Activated T-cell treated with anti-CD3 and anti-CD28 coated beads, Interleukin-2, amount 50 U/mL, for 24 hours (primary cell): ENCODE measurements around the gene ATP13A2.

Experiments used
- DNase-seq: peaks from one replicate; pipeline ENCODE4 v3.0.0-alpha.2; 2020
- H3K27ac Mint-ChIP-seq: 2 replicates; pipeline ENCODE4 v1.8.0; 2020; ENCODE audit warnings: mild to moderate bottlenecking, mixed read lengths
- H3K27me3 Mint-ChIP-seq: 2 replicates; pipeline ENCODE4 v1.8.0; 2020; ENCODE audit warnings: mixed read lengths
- H3K36me3 Mint-ChIP-seq: 2 replicates; pipeline ENCODE4 v1.8.0; 2020; ENCODE audit warnings: low read depth, mixed read lengths
- H3K4me1 Mint-ChIP-seq: 2 replicates; pipeline ENCODE4 v1.8.0; 2020; ENCODE audit warnings: low read depth, mixed read lengths
- H3K4me3 Mint-ChIP-seq: 2 replicates; pipeline ENCODE4 v1.8.0; 2020; ENCODE audit warnings: mild to moderate bottlenecking, moderate library complexity, mixed read lengths
- H3K9me3 Mint-ChIP-seq: 2 replicates; pipeline ENCODE4 v1.8.0; 2020; ENCODE audit warnings: mixed read lengths

ATP13A2 gene

DNA sequence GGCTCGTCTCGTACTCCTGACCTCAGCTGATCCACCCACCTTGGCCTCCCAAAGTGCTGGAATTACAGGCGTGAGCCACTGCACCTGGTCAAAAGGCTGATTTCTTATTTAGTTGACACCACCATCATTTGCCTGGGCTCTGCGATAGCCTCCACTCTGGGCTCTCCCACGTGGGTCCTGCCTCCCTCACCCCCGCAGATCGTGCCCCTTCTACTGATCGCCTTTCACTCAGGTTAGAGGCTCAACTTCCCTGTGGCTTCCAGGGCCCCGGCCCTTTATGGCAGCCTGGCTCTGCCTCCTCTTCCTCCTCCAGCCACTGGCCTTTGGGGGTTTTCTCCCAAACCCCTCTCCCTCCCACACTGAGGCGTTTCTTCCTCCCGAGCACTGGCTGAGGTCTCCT lies 28.8 kb downstream of the ATP13A2 start:
- peaks cover 16% of the 10 kb centered on the region for H3K36me3 Mint-ChIP-seq
- no peaks in the 10 kb centered on the region for H3K9me3 Mint-ChIP-seq
- peaks cover 29% of the 10 kb centered on the region for H3K27me3 Mint-ChIP-seq
- no peak overlapping the region for H3K27ac Mint-ChIP-seq
- H3K4me3 Mint-ChIP-seq, result no peak overlapping the region
- no peak for DNase-seq
- H3K4me1 Mint-ChIP-seq, result peaks cover 7% of the 10 kb centered on the region

GRCh38 chr1:16981269-16981849 lies 30.4 kb downstream of the ATP13A2 start:
- peaks cover 29% of the 10 kb centered on the region for H3K27me3 Mint-ChIP-seq
- peak overlapping the region; percentile 20 for H3K27ac Mint-ChIP-seq
- H3K9me3 Mint-ChIP-seq, result no peaks in the 10 kb centered on the region
- no peak for DNase-seq
- peak overlapping the region; percentile 23 for H3K4me3 Mint-ChIP-seq
- H3K4me1 Mint-ChIP-seq, result peaks cover 7% of the 10 kb centered on the region
- peaks cover 6% of the 10 kb centered on the region for H3K36me3 Mint-ChIP-seq

DNA sequence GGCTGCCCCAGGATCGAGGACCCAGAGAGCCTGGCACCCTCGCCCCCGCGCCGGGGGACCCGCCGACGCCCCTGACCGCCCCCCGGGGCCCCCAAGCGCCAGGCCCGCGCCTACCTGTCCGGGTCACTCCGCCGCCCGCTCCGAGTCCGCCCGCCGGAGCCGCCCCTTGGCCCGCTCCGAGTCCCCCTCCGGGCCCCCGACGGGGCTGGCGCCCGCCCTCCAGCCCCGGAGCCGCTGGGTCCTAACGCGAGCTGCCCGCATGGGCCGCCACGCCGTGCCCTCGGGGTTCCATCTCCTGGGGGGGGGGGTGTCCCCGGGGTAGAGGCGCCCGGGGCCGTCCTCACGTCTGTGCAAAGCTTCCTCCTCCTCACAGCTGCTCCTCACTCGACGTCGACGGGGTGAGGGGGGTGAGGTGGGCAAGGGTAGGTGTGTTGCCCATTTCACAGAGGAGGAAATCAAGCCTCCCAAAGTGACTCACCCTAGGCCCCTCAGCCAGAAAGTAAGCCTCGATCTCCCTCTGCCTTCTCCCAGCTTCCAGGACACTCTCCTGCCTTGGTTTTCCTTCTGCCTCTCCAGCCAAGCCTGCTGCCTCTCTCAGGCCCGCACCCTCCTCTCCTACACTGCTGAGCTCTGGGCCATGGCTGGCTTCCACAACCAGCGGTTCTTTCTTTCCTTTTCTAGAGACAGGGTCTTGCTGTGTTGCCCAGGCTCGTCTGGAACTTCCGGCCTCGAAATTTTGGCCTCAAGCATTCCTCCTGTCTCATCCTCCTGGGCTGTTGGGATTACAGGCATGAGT lies 31.1 kb downstream of the ATP13A2 start, which contains the start of gene MFAP2:
Gene MFAP2 (minus strand): TSS at position 148 of the 796 bp plus-strand sequence. CDS start 2,347 bp downstream, outside the sequence.
- H3K27me3 Mint-ChIP-seq, result peaks cover 29% of the 10 kb centered on the region
- peak; percentile 40 for DNase-seq
- H3K27ac Mint-ChIP-seq, result peak within 1 kb of the TSS; percentile 20
- H3K36me3 Mint-ChIP-seq, result peaks cover 3% of the 10 kb centered on the region
- H3K9me3 Mint-ChIP-seq, result no peaks in the 10 kb centered on the region
- H3K4me3 Mint-ChIP-seq, result peak within 1 kb of the TSS; percentile 23
- H3K4me1 Mint-ChIP-seq, result peaks cover 7% of the 10 kb centered on the region

DNA sequence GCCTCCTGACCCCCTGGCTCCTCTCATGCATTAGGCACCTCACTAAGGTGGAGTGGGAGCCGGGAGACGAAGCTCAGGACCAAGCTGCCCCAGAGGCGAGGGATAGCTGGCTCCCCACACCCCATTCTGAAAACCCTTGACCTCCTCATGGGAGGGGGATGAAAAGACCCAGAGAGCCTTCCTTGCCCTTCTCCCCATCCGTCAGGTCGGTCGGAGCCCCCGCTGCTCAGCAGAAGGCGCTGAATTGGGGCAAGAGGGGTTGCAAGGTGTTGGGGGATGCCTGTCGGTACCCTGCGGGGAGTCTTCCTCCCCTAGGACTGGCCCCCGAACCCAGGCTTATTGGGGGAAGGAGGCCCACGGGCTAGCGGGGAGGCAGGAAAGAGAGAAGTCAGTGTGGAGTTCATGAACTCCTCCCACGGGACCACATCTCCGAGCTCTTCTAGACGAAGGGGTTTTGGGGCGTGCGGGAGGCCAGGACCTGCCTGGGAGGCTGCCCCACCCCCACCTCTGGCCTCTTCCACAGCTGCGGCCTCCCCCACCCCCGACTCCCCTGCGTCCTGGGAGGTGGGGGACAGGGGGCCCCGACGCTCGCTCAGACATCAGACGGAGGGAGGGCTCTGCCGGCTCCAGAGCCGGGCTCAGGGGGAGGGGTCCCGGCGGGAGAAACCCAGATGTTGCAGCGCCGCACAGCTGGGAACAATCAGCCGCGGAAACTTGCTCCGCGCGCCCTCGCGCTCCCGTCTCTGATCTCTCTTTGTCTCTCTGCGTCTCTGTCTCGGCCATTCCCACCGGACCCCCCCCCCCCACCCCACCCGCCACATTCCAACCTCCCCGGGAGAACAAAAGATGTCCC lies 32.0 kb downstream of the ATP13A2 start:
- no peak overlapping the region for H3K27ac Mint-ChIP-seq
- DNase-seq, result no peak
- peak overlapping the region; percentile 6 for H3K4me3 Mint-ChIP-seq
- peaks cover 29% of the 10 kb centered on the region for H3K27me3 Mint-ChIP-seq
- no peaks in the 10 kb centered on the region for H3K36me3 Mint-ChIP-seq
- H3K4me1 Mint-ChIP-seq, result peaks cover 7% of the 10 kb centered on the region
- no peaks in the 10 kb centered on the region for H3K9me3 Mint-ChIP-seq

- Mint-ChIP-seq H3K4me1 (peaks cover 7% of the 10 kb centered on the region), H3K36me3 (no peaks in the 10 kb centered on the region), H3K27me3 (peaks cover 29% of the 10 kb centered on the region), H3K4me3 (no peak overlapping the region), H3K9me3 (no peaks in the 10 kb centered on the region), H3K27ac (no peak overlapping the region)
- DNase-seq, result no peak
These were observed 32.9 kb downstream of the ATP13A2 start for GRCh38 chr1:16978567-16979474.

DNA sequence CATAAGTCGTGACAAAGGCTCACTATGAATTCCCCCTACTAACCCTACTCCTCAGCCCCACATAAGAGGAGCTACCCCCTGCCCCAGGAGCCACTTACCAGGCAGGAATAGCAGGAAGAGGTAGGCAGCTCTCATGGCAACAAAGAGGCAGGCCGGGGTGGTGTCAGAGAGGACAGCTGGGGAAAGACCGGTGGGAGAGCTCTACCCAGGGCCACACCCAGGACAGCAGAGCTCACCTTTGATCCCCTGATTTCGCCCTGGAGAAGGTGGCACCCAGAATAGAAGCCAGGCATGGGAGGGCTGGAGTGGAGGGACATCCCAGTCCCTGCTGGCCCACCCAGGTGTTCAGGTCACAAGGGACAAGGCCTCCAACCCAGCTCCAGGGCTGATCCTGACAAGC lies 33.6 kb downstream of the ATP13A2 start:
- H3K27ac Mint-ChIP-seq, result no peak overlapping the region
- no peaks in the 10 kb centered on the region for H3K36me3 Mint-ChIP-seq
- H3K4me1 Mint-ChIP-seq, result peaks cover 7% of the 10 kb centered on the region
- DNase-seq, result no peak
- no peak overlapping the region for H3K4me3 Mint-ChIP-seq
- H3K27me3 Mint-ChIP-seq, result peaks cover 26% of the 10 kb centered on the region
- H3K9me3 Mint-ChIP-seq, result no peaks in the 10 kb centered on the region

GRCh38 chr1:16977377-16977776 lies 34.4 kb downstream of the ATP13A2 start:
- no peak overlapping the region for H3K4me3 Mint-ChIP-seq
- peaks cover 7% of the 10 kb centered on the region for H3K4me1 Mint-ChIP-seq
- H3K27me3 Mint-ChIP-seq, result peaks cover 22% of the 10 kb centered on the region
- H3K36me3 Mint-ChIP-seq, result no peaks in the 10 kb centered on the region
- H3K9me3 Mint-ChIP-seq, result no peaks in the 10 kb centered on the region
- H3K27ac Mint-ChIP-seq, result peak overlapping the region; percentile 14
- DNase-seq, result no peak

GRCh38 chr1:16976966-16977365 lies 34.8 kb downstream of the ATP13A2 start:
- H3K36me3 Mint-ChIP-seq, result no peaks in the 10 kb centered on the region
- no peak overlapping the region for H3K4me3 Mint-ChIP-seq
- no peak overlapping the region for H3K27ac Mint-ChIP-seq
- no peaks in the 10 kb centered on the region for H3K9me3 Mint-ChIP-seq
- H3K27me3 Mint-ChIP-seq, result peaks cover 18% of the 10 kb centered on the region
- DNase-seq, result no peak
- peaks cover 7% of the 10 kb centered on the region for H3K4me1 Mint-ChIP-seq

- Mint-ChIP-seq H3K4me1 (peaks cover 2% of the 10 kb centered on the region), H3K27me3 (peaks cover 9% of the 10 kb centered on the region), H3K27ac (no peak overlapping the region), H3K36me3 (no peaks in the 10 kb centered on the region), H3K9me3 (no peaks in the 10 kb centered on the region), H3K4me3 (no peak overlapping the region)
- no peak for DNase-seq
These were observed 35.9 kb downstream of the ATP13A2 start for GRCh38 chr1:16975838-16976237.

- no peak overlapping the region for H3K27ac Mint-ChIP-seq
- no peak for DNase-seq
- peaks cover 6% of the 10 kb centered on the region for H3K27me3 Mint-ChIP-seq
- H3K36me3 Mint-ChIP-seq, result no peaks in the 10 kb centered on the region
- no peak overlapping the region for H3K4me3 Mint-ChIP-seq
- no peaks in the 10 kb centered on the region for H3K4me1 Mint-ChIP-seq
- no peaks in the 10 kb centered on the region for H3K9me3 Mint-ChIP-seq
These were observed 36.5 kb downstream of the ATP13A2 start for GRCh38 chr1:16975211-16975610.

GRCh38 chr1:16973215-16973614 lies 38.5 kb downstream of the ATP13A2 start:
- no peaks in the 10 kb centered on the region for H3K9me3 Mint-ChIP-seq

DNA sequence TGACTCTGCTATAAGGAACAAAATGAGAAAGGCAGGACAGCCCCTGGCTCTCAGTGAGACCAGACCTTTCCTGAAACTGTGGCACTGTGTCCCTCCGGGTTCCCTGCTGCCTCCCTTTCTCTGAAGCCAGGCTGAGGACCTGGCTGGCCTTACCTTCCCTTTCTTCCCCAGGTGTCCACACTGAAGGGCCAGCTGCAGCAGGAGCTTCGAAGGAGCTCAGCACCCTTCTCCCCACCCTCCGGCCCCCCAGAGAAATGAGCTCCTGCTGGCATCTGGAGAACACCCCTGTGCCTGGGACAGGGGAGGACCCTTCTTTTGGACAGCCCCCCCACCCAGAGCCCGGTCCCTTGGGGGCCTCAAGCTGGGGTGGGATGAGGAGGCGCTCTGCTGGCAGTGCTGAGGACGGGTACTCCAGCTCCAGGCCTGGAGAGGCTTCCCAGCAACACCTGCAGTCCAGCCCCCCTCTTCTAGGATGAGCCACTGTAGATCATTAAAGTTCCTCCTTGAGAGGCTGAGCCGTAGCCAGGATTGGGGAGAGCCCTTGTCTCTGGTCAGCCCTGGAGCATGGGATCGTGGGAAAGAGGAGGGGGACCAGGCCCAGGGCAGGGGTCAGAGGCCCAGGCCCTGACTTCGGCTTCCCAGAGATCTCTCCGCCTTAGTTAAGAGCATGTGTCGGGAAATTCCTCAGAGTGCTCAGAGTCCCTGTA lies 39.4 kb downstream of the ATP13A2 start:
- no peaks in the 10 kb centered on the region for H3K4me1 Mint-ChIP-seq
- no peak overlapping the region for H3K4me3 Mint-ChIP-seq
- DNase-seq, result no peak
- H3K27ac Mint-ChIP-seq, result no peak overlapping the region
- no peaks in the 10 kb centered on the region for H3K9me3 Mint-ChIP-seq
- H3K27me3 Mint-ChIP-seq, result no peaks in the 10 kb centered on the region
- peaks cover 12% of the 10 kb centered on the region for H3K36me3 Mint-ChIP-seq

More at GRCh38 chr1:16973215-16973614, 38.5 kb downstream of the ATP13A2 start:
- no peak overlapping the region for H3K4me3 Mint-ChIP-seq
- no peak overlapping the region for H3K27ac Mint-ChIP-seq
- H3K4me1 Mint-ChIP-seq, result no peaks in the 10 kb centered on the region
- H3K36me3 Mint-ChIP-seq, result peaks cover 10% of the 10 kb centered on the region
- H3K27me3 Mint-ChIP-seq, result no peaks in the 10 kb centered on the region
- DNase-seq, result no peak

DNA sequence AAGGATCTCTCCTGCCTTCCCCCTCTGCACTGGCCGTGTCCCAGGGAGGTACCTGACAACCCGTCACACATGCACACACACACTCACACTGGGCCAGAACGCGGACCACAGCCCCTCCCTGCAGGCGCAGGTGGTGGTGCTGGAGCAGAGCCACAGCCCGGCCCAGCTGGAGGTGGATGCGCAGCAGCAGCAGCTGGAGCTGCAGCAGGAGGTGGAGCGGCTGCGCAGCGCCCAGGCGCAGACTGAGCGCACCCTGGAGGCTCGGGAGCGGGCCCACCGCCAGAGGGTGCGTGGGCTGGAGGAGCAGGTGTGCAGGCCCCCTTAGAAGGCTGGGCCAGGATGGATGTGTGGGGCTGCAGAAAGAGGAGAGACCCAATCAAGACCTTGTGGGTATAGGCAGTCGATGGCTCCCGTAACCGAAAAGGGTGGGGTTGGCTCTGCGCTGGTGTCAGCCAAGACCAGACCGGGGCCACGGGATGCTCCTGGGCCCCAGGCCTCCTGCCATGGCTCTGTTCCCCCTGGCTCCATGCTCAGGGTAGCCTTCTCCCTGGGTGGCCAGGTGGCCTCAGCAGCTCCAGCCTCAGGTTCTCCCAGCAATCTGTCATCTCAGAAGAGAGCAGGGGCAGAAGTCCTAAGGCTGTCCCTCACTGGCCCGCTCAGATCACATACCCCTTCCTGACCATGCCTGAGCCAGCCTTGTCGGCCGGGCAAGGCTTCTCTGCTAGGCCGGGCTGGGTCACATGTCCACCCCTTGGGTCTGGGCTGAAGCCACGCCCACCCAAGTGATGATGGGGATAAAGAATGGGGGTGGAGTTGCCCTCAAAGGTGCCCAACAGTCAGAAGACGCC lies 40.2 kb downstream of the ATP13A2 start:
- H3K36me3 Mint-ChIP-seq, result peaks cover 15% of the 10 kb centered on the region
- no peak for DNase-seq
- no peak overlapping the region for H3K27ac Mint-ChIP-seq
- no peaks in the 10 kb centered on the region for H3K27me3 Mint-ChIP-seq
- H3K4me3 Mint-ChIP-seq, result no peak overlapping the region
- H3K4me1 Mint-ChIP-seq, result no peaks in the 10 kb centered on the region
- no peaks in the 10 kb centered on the region for H3K9me3 Mint-ChIP-seq
